K562 (cell line): ENCODE results near the gene LATS2. TPM values are rescaled to one million over a fixed set of nuclear protein-coding genes. Genes with fewer than 3 reads are reported as not detected.

Experiments used
- ATAC-seq: fragments of 200-7000 bp; cut with Tn5 transposase; 3 replicates; pipeline ENCODE4 v1.9.1; 2020; ENCODE audit warnings: moderate library complexity
- BruUV-seq: library from RNA; stranded (reverse); fragments of 400-500 nt; replicated peaks from 2 replicates; lab custom pipeline; 2021; lab: Mats Ljungman, UMichigan
- CTCF ChIA-PET: fragments of 300-600 bp; formaldehyde crosslinking; extraction: SDS; loops from one replicate; lab custom pipeline; 2021; ENCODE audit warnings: low intra/inter-chr PET ratio; lab: Yijun Ruan, JAX
- POLR2A ChIA-PET: fragments of 300-600, 350-650 bp; sonication (Branson Sonifier 250); formaldehyde crosslinking; extraction: SDS; loops from one replicate; lab custom pipeline; 2021; ENCODE audit warnings: antibody characterized with exemption, inconsistent platforms; lab: Yijun Ruan, JAX
- DNase-seq, 4 experiments: peaks; one replicate each; pipeline versions ENCODE4 v3.0.0 to v3.0.0-alpha.2; 2011 to 2018; ENCODE audit warnings: low spot score in 3 of 4, mixed read lengths in 3 of 4; ENCODE audit errors: extremely low read depth in 1 of 4
- FAIRE-seq: peaks from 2 replicates; lab custom pipeline; 2011; peaks lifted over from hg19 to GRCh38; lab: Jason Lieb, UNC
- H2AFZ ChIP-seq: 2 replicates; pipeline ENCODE4 v1.6.0; 2011; ENCODE audit warnings: low read depth, low read length, control low read depth, inconsistent platforms
- H3K27ac ChIP-seq: fragments of 200-600 bp; 3 replicates; pipeline ENCODE4 v1.8.0; 2011; ENCODE audit warnings: low read depth, mild to moderate bottlenecking, control low read depth, inconsistent platforms, low read length, moderate library complexity, mixed read lengths; ENCODE audit errors: extremely low read depth
- H3K27me3 ChIP-seq, 2 experiments: fragments of 300-600 bp in 1 of 2; 2 replicates in 1 of 2; 3 replicates in 1 of 2; pipeline versions ENCODE4 v1.6.0 to v1.8.0; 2011; ENCODE audit warnings: inconsistent platforms in 2 of 2, low read length in 2 of 2, mild to moderate bottlenecking in 1 of 2, mixed read lengths in 1 of 2, moderate library complexity in 1 of 2; ENCODE audit not compliant: control insufficient read depth in 2 of 2, insufficient read depth in 2 of 2
- H3K36me3 ChIP-seq: fragments of 300-600 bp; 3 replicates; pipeline ENCODE4 v1.8.0; 2011; ENCODE audit warnings: mild to moderate bottlenecking, low read length, inconsistent platforms; ENCODE audit not compliant: control insufficient read depth, insufficient read depth
- H3K4me1 ChIP-seq, 2 experiments: fragments of 200-600 bp in 1 of 2; replicated peaks in 1 of 2; 2 replicates in 1 of 2; 3 replicates in 1 of 2; pipeline versions ENCODE4 v1.5.1 to v1.8.0; 2011; ENCODE audit warnings: inconsistent platforms in 2 of 2, low read length in 2 of 2, mild to moderate bottlenecking in 1 of 2, mixed read lengths in 1 of 2, moderate library complexity in 1 of 2; ENCODE audit not compliant: control insufficient read depth in 2 of 2, insufficient read depth in 2 of 2
- H3K4me2 ChIP-seq: 2 replicates; pipeline ENCODE4 v1.6.1; 2011; ENCODE audit warnings: low read length, control low read depth, inconsistent platforms, mixed read lengths; ENCODE audit not compliant: insufficient read depth
- H3K4me3 ChIP-seq: fragments of 200-600 bp; sonication (generic), shearing (Covaris generic); 2 replicates; pipeline ENCODE4 v1.5.1; 2016; ENCODE audit warnings: control low read depth, inconsistent platforms
- H3K79me2 ChIP-seq: fragments of 200-600 bp; 3 replicates; pipeline ENCODE4 v1.8.0; 2011; ENCODE audit warnings: low read length, inconsistent platforms; ENCODE audit not compliant: control insufficient read depth, insufficient read depth
- H3K9ac ChIP-seq, 2 experiments: 2 replicates each; pipeline versions ENCODE4 v1.6.0 to v1.6.1; 2011; ENCODE audit warnings: low read depth in 2 of 2, low read length in 2 of 2, control low read depth in 1 of 2, inconsistent platforms in 1 of 2, mild to moderate bottlenecking in 1 of 2, mixed read lengths in 1 of 2; ENCODE audit not compliant: insufficient read depth in 1 of 2
- H3K9me1 ChIP-seq: one replicate; pipeline ENCODE4 v1.6.0; 2011; ENCODE audit warnings: inconsistent platforms, mild to moderate bottlenecking, low read length, moderate library complexity; ENCODE audit not compliant: control insufficient read depth, insufficient read depth
- H3K9me3 ChIP-seq: replicated peaks from 2 replicates; pipeline ENCODE4 v1.5.1; 2011; ENCODE audit warnings: low read depth, low read length, inconsistent platforms; ENCODE audit not compliant: control insufficient read depth, insufficient read depth
- H4K20me1 ChIP-seq: replicated peaks from 2 replicates; pipeline ENCODE4 v1.6.1; 2011; ENCODE audit warnings: low read length, inconsistent platforms, mixed read lengths; ENCODE audit not compliant: control insufficient read depth, insufficient read depth
- DIDO1 ChIP-seq: fragments of 450-650 bp; IDR thresholded peaks from 2 replicates; pipeline ENCODE4 v1.6.1; 2016; ENCODE audit warnings: low read depth, missing biosample characterization, missing genetic modification characterization
- KDM5B ChIP-seq: fragments of 200-600 bp; sonication (generic); IDR thresholded peaks from 2 replicates; pipeline ENCODE4 v1.6.1; 2012; ENCODE audit warnings: low read depth, mild to moderate bottlenecking, moderate library complexity, low read length, control low read depth, inconsistent platforms; ENCODE audit not compliant: insufficient replicate concordance
- NFATC3 ChIP-seq: fragments of 450-650 bp; IDR thresholded peaks from 2 replicates; pipeline ENCODE4 v1.6.1; 2017; ENCODE audit warnings: mild to moderate bottlenecking
- RBM39 ChIP-seq: fragments of 200-400 bp; formaldehyde crosslinking; optimal IDR thresholded peaks from 2 replicates; pipeline ENCODE3; 2018; ENCODE audit warnings: low read depth, low read length
- SIN3A ChIP-seq, 2 experiments: fragments of 150-350 bp in 1 of 2; IDR thresholded peaks; 2 replicates each; pipeline ENCODE4 v1.6.1; 2011 to 2016; ENCODE audit warnings: borderline replicate concordance in 2 of 2, low read depth in 2 of 2, low read length in 2 of 2, mild to moderate bottlenecking in 2 of 2, moderate library complexity in 2 of 2; ENCODE audit not compliant: control insufficient read depth in 1 of 2
- SMAD1 ChIP-seq: fragments of 150-350 bp; IDR thresholded peaks from 2 replicates; pipeline ENCODE4 v1.6.1; 2014; ENCODE audit warnings: low read length, low read depth; ENCODE audit not compliant: partially characterized antibody
- SUPT5H ChIP-seq: fragments of 450-650 bp; IDR thresholded peaks from 2 replicates; pipeline ENCODE4 v1.6.1; 2016
- TAF9B ChIP-seq: fragments of 450-650 bp; IDR thresholded peaks from 2 replicates; pipeline ENCODE4 v1.6.1; 2018; ENCODE audit warnings: mild to moderate bottlenecking; ENCODE audit not compliant: partially characterized antibody
- TFAM ChIP-seq: fragments of 250-450 bp; sonication (Bioruptor Pico); conservative IDR thresholded peaks from 2 replicates; pipeline ENCODE4 v1.5.0; 2021; ENCODE audit warnings: mild to moderate bottlenecking, moderate library complexity
- XRCC5 ChIP-seq: fragments of 200-400 bp; formaldehyde crosslinking; IDR thresholded peaks from 2 replicates; pipeline ENCODE4 v1.6.1; 2017; ENCODE audit warnings: low read depth, mild to moderate bottlenecking, low read length
- ZBTB7A ChIP-seq: IDR thresholded peaks from 2 replicates; pipeline ENCODE4 v1.6.1; 2011; ENCODE audit warnings: low read depth, mild to moderate bottlenecking, low read length, moderate library complexity, borderline replicate concordance; ENCODE audit not compliant: control insufficient read depth
- ZFP30 ChIP-seq: fragments of 250-450 bp; sonication (Bioruptor Pico); IDR thresholded peaks from 2 replicates; pipeline ENCODE4 v1.8.0; 2022; ENCODE audit warnings: moderate library complexity, mild to moderate bottlenecking, inconsistent platforms, borderline replicate concordance
- ZNF175 ChIP-seq: fragments of 200-800 bp; sonication (Bioruptor generic); IDR thresholded peaks from 2 replicates; pipeline ENCODE4 v1.6.1; 2016; ENCODE audit warnings: low read depth, mild to moderate bottlenecking, missing genetic modification characterization, missing compliant biosample characterization
- ZNF695 ChIP-seq: fragments of 450-650 bp; formaldehyde crosslinking; IDR thresholded peaks from 2 replicates; pipeline ENCODE4 v1.4.0; 2020; ENCODE audit warnings: mild to moderate bottlenecking, moderate library complexity
- WGBS: fragments of 100-300 bp; shearing (Covaris generic); methylation state at CpG from one replicate; pipeline ENCODE4 v1.1.6; 2016; ENCODE audit warnings: low coverage, mixed read lengths; ENCODE audit not compliant: insufficient coverage; ENCODE audit errors: missing lambda C conversion rate; 5-methylcytosine and 5-hydroxymethylcytosine counted together
- in situ Hi-C: fragments of 300-500 bp; cut with MboI; formaldehyde crosslinking; loops from 4 replicates; pipeline ENCODE4 v1.15.0; 2018; ENCODE audit warnings: inconsistent platforms, mixed read lengths
- intact Hi-C: fragments of 100-400 bp; cut with micrococcal nuclease; formaldehyde crosslinking; loops from 2 replicates; pipeline ENCODE4 v1.14.2; 2022
- polyA plus RNA-seq, 8 experiments: library from polyadenylated mRNA; depleted of rRNA in 4 of 8; stranded (reverse) in 5 of 8; unstranded in 3 of 8; fragments of >200 nt; fragmentation: Nextera tagmentation in 2 of 8; fragmentation: Illumina TruSeq in 1 of 8; extraction: Ambion mirVana in 2 of 8; extraction: Trizol in 1 of 8; gene quantifications; 2 replicates each; pipeline versions ENCODE4 v1.2.1 to v1.2.3, GENCODE V29; 2011 to 2014; ENCODE audit warnings: inconsistent platforms in 1 of 8, missing spikeins in 1 of 8
- total RNA-seq, 7 experiments: library from RNA; depleted of rRNA in 6 of 7; stranded (reverse); fragments of >200 nt in 6 of 7; fragmentation: Illumina TruSeq in 2 of 7; extraction: Trizol in 2 of 7; gene quantifications; 2 replicates each; pipeline versions ENCODE4 v1.2.1 to v1.2.3, GENCODE V29; 2011 to 2021; ENCODE audit warnings: low replicate concordance in 1 of 7
- TF ChIP-seq, protein P1 (sequence below): fragments of 450-650 bp; formaldehyde crosslinking; IDR thresholded peaks from 2 replicates; pipeline ENCODE4 v1.4.0; 2022; ENCODE audit warnings: mild to moderate bottlenecking, moderate library complexity
- TF ChIP-seq, protein P2 (sequence below): fragments of 250-450 bp; sonication (Bioruptor Pico); IDR thresholded peaks from 2 replicates; pipeline ENCODE4 v1.9.0; 2021; ENCODE audit warnings: mild to moderate bottlenecking
- TF ChIP-seq, protein P3 (sequence below): fragments of 250-450 bp; sonication (Bioruptor Pico); IDR thresholded peaks from 2 replicates; pipeline ENCODE4 v1.4.0; 2020; ENCODE audit warnings: mild to moderate bottlenecking
- TF ChIP-seq, protein P4 (sequence below): fragments of 450-650 bp; IDR thresholded peaks from 2 replicates; pipeline ENCODE4 v1.6.1; 2018; ENCODE audit warnings: mild to moderate bottlenecking, low read depth; ENCODE audit not compliant: partially characterized antibody

The LATS2 gene
- total and polyA plus RNA-seq, 9 of the 15 experiments (the other 6 are each of a cell fraction or from before 2014, with no cell fraction given) = 0.18 to 3.7 (median 0.76) TPM

DNA sequence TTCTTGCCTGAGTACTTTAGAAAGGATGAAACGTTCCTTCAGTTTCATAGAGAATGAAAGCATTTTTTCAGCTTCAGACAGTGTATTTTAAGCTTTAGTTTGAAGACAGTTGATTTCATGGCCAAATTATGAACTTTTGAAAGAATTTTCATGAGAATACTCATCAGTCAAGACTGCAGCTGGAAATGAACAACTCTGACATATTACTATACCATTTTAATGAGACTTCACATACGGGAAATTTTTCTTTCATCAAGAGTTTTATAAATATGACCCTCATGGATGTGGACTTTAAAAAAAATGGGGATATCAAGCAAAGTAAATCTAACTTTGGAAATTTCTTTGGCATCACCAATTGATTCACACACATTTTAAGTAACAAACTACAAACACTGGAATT is 6.4 kb downstream of the LATS2 start:
- Histone ChIP-seq H3K9me3 (no peaks in the 10 kb centered on the region), H3K9me1 (no peaks in the 10 kb centered on the region), H4K20me1 (0 out of 2 replicates have a peak, but pooled peaks cover 4% of the 10 kb centered on the region), H3K4me1 (no peaks in the 10 kb centered on the region; a peak in 2 of 5 replicates), H3K9ac (no peak overlapping the region), H3K27ac (no peak overlapping the region), H3K4me2 (no peak overlapping the region), H3K4me3 (no peak overlapping the region), H2AFZ (no peak overlapping the region)
- no TSS peak for BruUV-seq
- POLR2A ChIA-PET = interaction anchor here (1.3 to 1.9 kb wide), 2 partner anchors 10 to 11 kb away, joined by 3 to 6 read pairs; no protein-coding TSS in a partner anchor
- intact Hi-C loops = no loop called here
- FAIRE-seq (no peak), ATAC-seq (no peak), DNase-seq (no peak)
- 19% methylated on average over 2 of the region's 2 CpGs for WGBS
- no peak for TF ChIP-seq SMAD1
- TF ChIP-seq, protein P1, sequence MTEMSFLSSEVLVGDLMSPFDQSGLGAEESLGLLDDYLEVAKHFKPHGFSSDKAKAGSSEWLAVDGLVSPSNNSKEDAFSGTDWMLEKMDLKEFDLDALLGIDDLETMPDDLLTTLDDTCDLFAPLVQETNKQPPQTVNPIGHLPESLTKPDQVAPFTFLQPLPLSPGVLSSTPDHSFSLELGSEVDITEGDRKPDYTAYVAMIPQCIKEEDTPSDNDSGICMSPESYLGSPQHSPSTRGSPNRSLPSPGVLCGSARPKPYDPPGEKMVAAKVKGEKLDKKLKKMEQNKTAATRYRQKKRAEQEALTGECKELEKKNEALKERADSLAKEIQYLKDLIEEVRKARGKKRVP (CRISPR knock-in tag) = no peak
- TF ChIP-seq ZNF175 (CRISPR knock-in tag) = no peak
- TF ChIP-seq, protein P2, sequence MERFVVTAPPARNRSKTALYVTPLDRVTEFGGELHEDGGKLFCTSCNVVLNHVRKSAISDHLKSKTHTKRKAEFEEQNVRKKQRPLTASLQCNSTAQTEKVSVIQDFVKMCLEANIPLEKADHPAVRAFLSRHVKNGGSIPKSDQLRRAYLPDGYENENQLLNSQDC (CRISPR knock-in tag) = no peak
- TF ChIP-seq XRCC5 = no peak
- TF ChIP-seq, protein P3, sequence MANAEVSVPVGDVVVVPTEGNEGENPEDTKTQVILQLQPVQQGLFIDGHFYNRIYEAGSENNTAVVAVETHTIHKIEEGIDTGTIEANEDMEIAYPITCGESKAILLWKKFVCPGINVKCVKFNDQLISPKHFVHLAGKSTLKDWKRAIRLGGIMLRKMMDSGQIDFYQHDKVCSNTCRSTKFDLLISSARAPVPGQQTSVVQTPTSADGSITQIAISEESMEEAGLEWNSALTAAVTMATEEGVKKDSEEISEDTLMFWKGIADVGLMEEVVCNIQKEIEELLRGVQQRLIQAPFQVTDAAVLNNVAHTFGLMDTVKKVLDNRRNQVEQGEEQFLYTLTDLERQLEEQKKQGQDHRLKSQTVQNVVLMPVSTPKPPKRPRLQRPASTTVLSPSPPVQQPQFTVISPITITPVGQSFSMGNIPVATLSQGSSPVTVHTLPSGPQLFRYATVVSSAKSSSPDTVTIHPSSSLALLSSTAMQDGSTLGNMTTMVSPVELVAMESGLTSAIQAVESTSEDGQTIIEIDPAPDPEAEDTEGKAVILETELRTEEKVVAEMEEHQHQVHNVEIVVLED (CRISPR knock-in tag) = no peak
- TF ChIP-seq SUPT5H = no peak
- no peak for TF ChIP-seq SIN3A (IDR thresholded peaks at IDR 0.05; ENCODE audit: borderline replicate concordance in 2 of 2, control insufficient read depth in 1 of 2, low read depth in 2 of 2, low read length in 2 of 2)
- TF ChIP-seq RBM39 = no peak
- no peak for TF ChIP-seq DIDO1 (tag)
- TF ChIP-seq TAF9B = no peak
- TF ChIP-seq ZBTB7A = no peak
- TF ChIP-seq ZFP30 = no peak
- no peak for TF ChIP-seq ZNF695 (CRISPR knock-in tag)
- no peak for TF ChIP-seq NFATC3
- TF ChIP-seq KDM5B = no peak
- TF ChIP-seq, protein P4, sequence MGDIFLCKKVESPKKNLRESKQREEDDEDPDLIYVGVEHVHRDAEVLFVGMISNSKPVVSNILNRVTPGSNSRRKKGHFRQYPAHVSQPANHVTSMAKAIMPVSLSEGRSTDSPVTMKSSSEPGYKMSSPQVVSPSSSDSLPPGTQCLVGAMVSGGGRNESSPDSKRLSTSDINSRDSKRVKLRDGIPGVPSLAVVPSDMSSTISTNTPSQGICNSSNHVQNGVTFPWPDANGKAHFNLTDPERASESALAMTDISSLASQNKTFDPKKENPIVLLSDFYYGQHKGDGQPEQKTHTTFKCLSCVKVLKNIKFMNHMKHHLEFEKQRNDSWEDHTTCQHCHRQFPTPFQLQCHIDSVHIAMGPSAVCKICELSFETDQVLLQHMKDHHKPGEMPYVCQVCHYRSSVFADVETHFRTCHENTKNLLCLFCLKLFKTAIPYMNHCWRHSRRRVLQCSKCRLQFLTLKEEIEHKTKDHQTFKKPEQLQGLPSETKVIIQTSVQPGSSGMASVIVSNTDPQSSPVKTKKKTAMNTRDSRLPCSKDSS = no peak
- TF ChIP-seq TFAM (CRISPR knock-in tag) = no peak
- TF ChIP-seq, all 486 proteins: peak for 0
- in situ Hi-C loops = loop anchor here (10.0 kb wide), 1 partner anchor 560 kb away; no protein-coding TSS in a partner anchor
- CTCF ChIA-PET = no interaction called here
- no peaks in the 10 kb centered on the region; a peak in 1 of 5 replicates for H3K27me3 ChIP-seq
- no peaks in the 10 kb centered on the region for H3K36me3 ChIP-seq
- no peaks in the 10 kb centered on the region for H3K79me2 ChIP-seq
